HG02852 (cell line): ENCODE data around the gene TNFSF10.

ENCODE experiments used
- ATAC-seq: cut with Tn5 transposase; IDR thresholded peaks from one replicate; pipeline ENCODE4 v1.9.1; 2021; ENCODE audit warnings: mild to moderate bottlenecking, moderate library complexity; ENCODE audit not compliant: unreplicated experiment

The TNFSF10 gene

GRCh38 chr3:172461530-172462138, 61.6 kb downstream of the TNFSF10 start:
- no peak for ATAC-seq

GRCh38 chr3:172456404-172456803, 66.8 kb downstream of the TNFSF10 start:
- no peak for ATAC-seq
